Breast epithelium (tissue), 3 donors: ENCODE data around the gene GOLGA7B.

Source experiments
- CTCF ChIP-seq, 3 donors: fragments of 450-650 bp; IDR thresholded peaks; one replicate each; pipeline ENCODE4 v1.5.1; 2016 to 2017; ENCODE audit warnings: antibody characterized with exemption in 3 of 3, mild to moderate bottlenecking in 3 of 3, moderate library complexity in 3 of 3
- POLR2A ChIP-seq: fragments of 450-650 bp; IDR thresholded peaks from one replicate; pipeline ENCODE4 v1.6.1; 2016; ENCODE audit warnings: antibody characterized with exemption, mild to moderate bottlenecking, moderate library complexity
- POLR2AphosphoS5 ChIP-seq, 3 donors: sonication (generic); formaldehyde crosslinking; IDR thresholded peaks; one replicate each; pipeline ENCODE4 v1.6.1; 2017; ENCODE audit warnings: antibody characterized with exemption in 3 of 3

DNA sequence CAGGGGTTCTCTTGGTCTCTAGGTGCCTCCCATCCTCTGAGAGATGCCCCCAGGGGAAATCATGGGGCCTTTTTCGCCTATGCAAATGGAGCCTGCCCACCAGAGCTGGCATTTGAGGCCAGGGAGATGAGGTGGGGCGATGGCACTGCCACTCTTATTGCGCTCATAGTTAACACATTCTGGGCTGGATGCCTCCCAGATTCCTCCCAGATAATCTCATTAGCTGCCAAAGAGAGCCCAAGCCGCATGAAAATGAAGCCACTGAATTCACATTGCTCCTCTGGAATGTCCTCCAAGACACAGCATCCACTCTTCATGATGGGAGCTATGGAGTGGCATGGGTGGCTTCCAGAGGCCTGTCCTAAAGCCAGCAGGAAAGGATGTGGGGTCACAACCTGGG, 61.0 kb downstream of the GOLGA7B start:
- TF ChIP-seq POLR2AphosphoS5 (IDR thresholded peaks at IDR 0.05) (no peak), POLR2A (no peak), CTCF (IDR thresholded peaks at IDR 0.05) (no peak)
